Stomach (tissue), 9 donors: ENCODE data around the gene PDF. TPM values are rescaled to one million over a fixed set of nuclear protein-coding genes. Genes with fewer than 3 reads are reported as not detected.

Experiments
- DNase-seq, 2 donors: peaks; one replicate each; pipeline versions ENCODE4 v3.0.0 to v3.0.0-alpha.2; 2013 to 2019
- H3K27ac ChIP-seq, 5 donors: fragments of 200-600 bp in 4 of 5; sonication (generic) in 4 of 5; one replicate each; pipeline ENCODE4 v1.5.1; 2013 to 2019; ENCODE audit warnings: mild to moderate bottlenecking in 1 of 5, moderate library complexity in 1 of 5
- H3K27me3 ChIP-seq, 3 donors: fragments of 200-600 bp; sonication (generic); one replicate each; pipeline ENCODE4 v1.5.1; 2017 to 2019; ENCODE audit warnings: mixed run types in 1 of 3
- H3K36me3 ChIP-seq, 4 donors: fragments of 200-600 bp; sonication (generic); 1 replicate in 3 of 4; 2 replicates in 1 of 4; pipeline ENCODE4 v1.5.1; 2016 to 2019
- H3K4me1 ChIP-seq, 4 donors: fragments of 200-600 bp; sonication (generic); one replicate each; pipeline ENCODE4 v1.5.1; 2016 to 2019
- H3K4me3 ChIP-seq, 4 donors: fragments of 200-600 bp; sonication (generic) in 3 of 4; one replicate each; pipeline ENCODE4 v1.5.1; 2016 to 2019; ENCODE audit warnings: mild to moderate bottlenecking in 1 of 4
- H3K9me3 ChIP-seq, 4 donors: fragments of 200-600 bp; sonication (generic); one replicate each; pipeline ENCODE4 v1.5.1; 2016 to 2019
- EP300 ChIP-seq: sonication (generic); formaldehyde crosslinking; IDR thresholded peaks from one replicate; pipeline ENCODE4 v1.6.1; 2017; ENCODE audit warnings: antibody characterized with exemption
- POLR2A ChIP-seq, 4 donors: fragments of 450-650 bp; IDR thresholded peaks; one replicate each; pipeline ENCODE4 v1.6.1; 2016; ENCODE audit warnings: antibody characterized with exemption in 4 of 4, control low read depth in 2 of 4, mild to moderate bottlenecking in 1 of 4, moderate library complexity in 1 of 4
- POLR2AphosphoS5 ChIP-seq, 3 donors: sonication (generic); formaldehyde crosslinking; IDR thresholded peaks; one replicate each; pipeline ENCODE4 v1.6.1; 2016; ENCODE audit warnings: antibody characterized with exemption in 3 of 3
- WGBS, 5 donors: extraction: QIAGEN DNeasy Blood & Tissue Kit in 3 of 5; methylation state at CpG; one replicate each; pipeline versions ENCODE4 v1.1.5 to v1.1.7; 2013 to 2018; 5-methylcytosine and 5-hydroxymethylcytosine counted together
- intact Hi-C: fragments of 100-400 bp; cut with DNase I; formaldehyde crosslinking; loops from one replicate; pipeline ENCODE4 v1.15.1; 2023; ENCODE audit warnings: low total_unique reads
- polyA plus RNA-seq, 3 donors: library from polyadenylated mRNA; stranded (reverse); fragments of 200-250 nt; gene quantifications; one replicate each; pipeline ENCODE4 v1.2.3, GENCODE V29; 2013
- total RNA-seq, 5 donors: library from RNA; depleted of rRNA; stranded (reverse); fragments of >200 nt; gene quantifications; one replicate each; pipeline versions ENCODE4 v1.1.0 to v1.2.3, GENCODE V29; 2014 to 2016
- TF ChIP-seq, protein P1 (sequence below), 7 experiments: fragments of 450-650 bp in 4 of 7; fragments of 200-600 bp in 3 of 7; sonication (generic) in 3 of 7; IDR thresholded peaks; one replicate each; pipeline ENCODE4 v1.5.1; 2016 to 2019; ENCODE audit warnings: antibody characterized with exemption in 7 of 7, control low read depth in 2 of 7, mild to moderate bottlenecking in 1 of 7
- donor health status: healthy with polysubstance abuse.
- donor health status: Bipolar disorder and iron deficiency.
- donor health status: healthy.

Gene PDF
- total and polyA plus RNA-seq, 8 donors, result 1.7 to 131 (median 7.9) TPM; not detected in 1

GRCh38 chr16:69329369-69330285, 761 bp downstream of the PDF start:
- H3K4me1 ChIP-seq, result peaks cover 33 to 86% (median 71%) of the 10 kb centered on the region in 4 donors
- DNase-seq, result peak in 1 of 2 donors; percentile 69
- H3K9me3 ChIP-seq, result no peaks in the 10 kb centered on the region
- H3K27me3 ChIP-seq, result no peaks in the 10 kb centered on the region
- H3K4me3 ChIP-seq, result peak overlapping the region; percentile 82 to 99 (median 92)
- 5 to 36% (median 5%) methylated on average over 12 to 77 of the region's 77 CpGs for WGBS, 5 donors
- H3K36me3 ChIP-seq, result peaks cover 34 to 72% (median 65%) of the 10 kb centered on the region in 4 donors
- intact Hi-C loops, result no loop called here
- TF ChIP-seq POLR2A (IDR thresholded peaks at IDR 0.05), result no peak
- TF ChIP-seq, protein P1, sequence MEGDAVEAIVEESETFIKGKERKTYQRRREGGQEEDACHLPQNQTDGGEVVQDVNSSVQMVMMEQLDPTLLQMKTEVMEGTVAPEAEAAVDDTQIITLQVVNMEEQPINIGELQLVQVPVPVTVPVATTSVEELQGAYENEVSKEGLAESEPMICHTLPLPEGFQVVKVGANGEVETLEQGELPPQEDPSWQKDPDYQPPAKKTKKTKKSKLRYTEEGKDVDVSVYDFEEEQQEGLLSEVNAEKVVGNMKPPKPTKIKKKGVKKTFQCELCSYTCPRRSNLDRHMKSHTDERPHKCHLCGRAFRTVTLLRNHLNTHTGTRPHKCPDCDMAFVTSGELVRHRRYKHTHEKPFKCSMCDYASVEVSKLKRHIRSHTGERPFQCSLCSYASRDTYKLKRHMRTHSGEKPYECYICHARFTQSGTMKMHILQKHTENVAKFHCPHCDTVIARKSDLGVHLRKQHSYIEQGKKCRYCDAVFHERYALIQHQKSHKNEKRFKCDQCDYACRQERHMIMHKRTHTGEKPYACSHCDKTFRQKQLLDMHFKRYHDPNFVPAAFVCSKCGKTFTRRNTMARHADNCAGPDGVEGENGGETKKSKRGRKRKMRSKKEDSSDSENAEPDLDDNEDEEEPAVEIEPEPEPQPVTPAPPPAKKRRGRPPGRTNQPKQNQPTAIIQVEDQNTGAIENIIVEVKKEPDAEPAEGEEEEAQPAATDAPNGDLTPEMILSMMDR (IDR thresholded peaks at IDR 0.05), result no peak
- H3K27ac ChIP-seq, result peak overlapping the region; percentile 79 to 96 (median 91)

DNA sequence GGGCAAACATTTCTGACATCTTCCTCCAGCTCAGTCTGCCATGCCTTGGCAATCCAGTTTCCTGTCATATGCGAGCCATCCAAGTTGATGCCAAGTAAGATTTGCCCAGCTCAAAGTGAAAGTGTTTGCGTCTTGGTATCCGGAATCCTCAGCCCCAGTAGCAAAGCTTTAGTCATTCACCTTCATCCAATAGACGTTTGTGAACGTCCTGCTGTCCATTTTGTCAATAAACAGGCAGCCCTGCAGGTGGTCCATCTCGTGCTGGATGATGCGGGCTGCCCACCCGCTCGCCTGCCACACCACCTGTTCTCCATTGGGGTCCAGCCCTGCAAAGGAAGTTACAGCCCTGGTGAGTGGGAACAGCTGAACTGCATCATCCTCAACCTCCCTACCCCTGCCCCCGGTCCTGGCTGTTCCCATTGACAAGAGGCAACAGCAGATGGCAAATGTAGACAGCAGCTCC, 1.5 kb downstream of the PDF start:
- 30 to 49% (median 43%) methylated on average over 10 of the region's 10 CpGs for WGBS, 5 donors
- H3K4me1 ChIP-seq, result peaks cover 39 to 86% (median 76%) of the 10 kb centered on the region in 4 donors
- no peaks in the 10 kb centered on the region for H3K9me3 ChIP-seq
- peak overlapping the region in 2 of 5 donors; percentile 41 to 91 for H3K27ac ChIP-seq
- H3K4me3 ChIP-seq, result peak overlapping the region; percentile 82 to 99 (median 92)
- no peak for DNase-seq
- intact Hi-C loops, result no loop called here
- H3K27me3 ChIP-seq, result no peaks in the 10 kb centered on the region
- peaks cover 33 to 72% (median 65%) of the 10 kb centered on the region in 4 donors for H3K36me3 ChIP-seq
- TF ChIP-seq POLR2AphosphoS5 (IDR thresholded peaks at IDR 0.05) (no peak), POLR2A (IDR thresholded peaks at IDR 0.05) (no peak), EP300 (no peak)
- TF ChIP-seq, protein P1 (IDR thresholded peaks at IDR 0.05), result no peak

GRCh38 chr16:69327585-69328310, 2.6 kb downstream of the PDF start:
- WGBS, 5 donors, result 86 to 88% (median 87%) methylated on average over 14 of the region's 14 CpGs
- H3K27ac ChIP-seq, result peak overlapping the region in 1 of 5 donors; percentile 91
- DNase-seq, result no peak
- H3K36me3 ChIP-seq, result peaks cover 36 to 72% (median 65%) of the 10 kb centered on the region in 4 donors
- intact Hi-C loops, result no loop called here
- TF ChIP-seq, protein P1 (IDR thresholded peaks at IDR 0.05), result no peak
- TF ChIP-seq POLR2AphosphoS5 (IDR thresholded peaks at IDR 0.05), result no peak
- TF ChIP-seq POLR2A (IDR thresholded peaks at IDR 0.05), result no peak
- TF ChIP-seq EP300, result no peak
- H3K4me1 ChIP-seq, result peaks cover 39 to 81% (median 74%) of the 10 kb centered on the region in 4 donors
- no peak overlapping the region for H3K4me3 ChIP-seq
- H3K27me3 ChIP-seq, result no peaks in the 10 kb centered on the region
- H3K9me3 ChIP-seq, result no peaks in the 10 kb centered on the region

DNA sequence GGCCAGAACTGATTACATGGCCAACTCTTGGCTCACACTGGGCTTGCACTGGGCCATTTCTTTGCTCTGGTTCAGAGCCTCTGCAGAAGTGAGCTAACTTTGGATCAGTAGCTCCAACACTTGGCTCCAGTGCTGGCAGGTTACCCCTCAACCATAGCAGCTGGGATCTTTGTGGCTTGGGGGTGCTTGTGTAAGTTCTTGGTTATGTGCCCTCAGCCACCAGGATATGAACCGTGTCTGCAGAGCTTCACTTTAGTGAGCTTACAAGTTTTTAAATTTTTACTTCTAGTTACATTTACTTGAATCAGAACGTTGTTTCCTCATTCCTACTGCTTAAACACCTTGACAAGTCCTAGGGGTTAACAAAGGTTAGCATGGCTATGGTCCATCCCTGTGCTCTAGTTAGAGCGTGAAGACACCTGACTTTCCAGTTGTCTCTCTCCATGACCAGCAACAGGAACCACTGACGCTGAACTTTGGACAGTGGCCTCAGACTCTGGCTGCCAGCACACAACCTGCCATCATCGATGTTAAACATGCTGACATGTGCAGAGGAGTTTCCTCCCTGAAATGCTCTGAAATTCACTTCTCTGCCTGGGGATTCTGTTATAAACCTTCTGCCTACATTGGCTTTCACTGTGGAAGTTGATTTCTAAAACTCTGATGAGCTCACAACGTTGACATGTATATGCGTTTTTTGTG, 4.1 kb downstream of the PDF start:
- Histone ChIP-seq H3K27me3 (no peaks in the 10 kb centered on the region), H3K36me3 (peaks cover 50 to 73% (median 66%) of the 10 kb centered on the region in 4 donors), H3K4me3 (no peak overlapping the region), H3K9me3 (no peaks in the 10 kb centered on the region), H3K27ac (no peak overlapping the region), H3K4me1 (peaks cover 37 to 69% (median 65%) of the 10 kb centered on the region in 4 donors)
- intact Hi-C loops, result no loop called here
- TF ChIP-seq EP300 (no peak), POLR2AphosphoS5 (IDR thresholded peaks at IDR 0.05) (no peak), POLR2A (IDR thresholded peaks at IDR 0.05) (no peak)
- TF ChIP-seq, protein P1 (IDR thresholded peaks at IDR 0.05), result no peak
- DNase-seq, result peak in 1 of 2 donors; percentile 57
- WGBS, 5 donors, result 37 to 52% (median 39%) methylated on average over 7 of the region's 7 CpGs
